SK-N-SH (cell line): Measurements from ENCODE around the gene NODAL. TPM values are rescaled to one million over a fixed set of nuclear protein-coding genes. Genes with fewer than 3 reads are reported as not detected.

Source experiments
- CTCF ChIA-PET: fragments of 300-600, 350-600 bp; formaldehyde crosslinking; extraction: SDS; loops from one replicate; lab custom pipeline; 2021; lab: Yijun Ruan, JAX
- POLR2A ChIA-PET: fragments of 350-600 bp; sonication (Branson Sonifier 250); formaldehyde crosslinking; extraction: SDS; loops from one replicate; lab custom pipeline; 2020; ENCODE audit warnings: antibody characterized with exemption, inconsistent platforms; lab: Yijun Ruan, JAX
- DNase-seq: peaks from one replicate; pipeline ENCODE4 v3.0.0; 2012
- H2AFZ ChIP-seq: fragments of 200-600 bp; sonication (generic); 2 replicates; pipeline ENCODE4 v1.8.1; 2016; ENCODE audit warnings: antibody characterized with exemption, mild to moderate bottlenecking, low read depth
- H3F3A ChIP-seq: fragments of 200-600 bp; sonication (generic); replicated peaks from 2 replicates; pipeline ENCODE3; 2016; ENCODE audit warnings: antibody characterized with exemption, mild to moderate bottlenecking; ENCODE audit not compliant: insufficient read depth
- H3K27ac ChIP-seq, 2 experiments: fragments of 200-500 bp in 1 of 2; fragments of 200-600 bp in 1 of 2; sonication (Bioruptor generic) in 1 of 2; sonication (generic), shearing (Covaris generic) in 1 of 2; 2 replicates each; pipeline versions ENCODE4 v1.5.1 to v1.6.1; 2014 to 2016; ENCODE audit warnings: low read depth in 2 of 2, inconsistent platforms in 1 of 2, low read length in 1 of 2, mild to moderate bottlenecking in 1 of 2, mixed read lengths in 1 of 2
- H3K27me3 ChIP-seq: fragments of 200-600 bp; sonication (generic), shearing (Covaris generic); 2 replicates; pipeline ENCODE4 v1.6.1; 2016; ENCODE audit warnings: mixed run types; ENCODE audit not compliant: insufficient read depth
- H3K36me3 ChIP-seq, 2 experiments: fragments of 200-500 bp in 1 of 2; fragments of 200-600 bp in 1 of 2; sonication (Bioruptor generic) in 1 of 2; sonication (generic) in 1 of 2; replicated peaks in 1 of 2; 2 replicates each; pipeline versions ENCODE3 to v1.5.1; 2014 to 2016; ENCODE audit warnings: low read length in 1 of 2, mild to moderate bottlenecking in 1 of 2; ENCODE audit not compliant: insufficient read depth in 2 of 2, control insufficient read depth in 1 of 2
- H3K4me1 ChIP-seq, 2 experiments: fragments of 200-500 bp in 1 of 2; fragments of 200-600 bp in 1 of 2; sonication (Bioruptor generic) in 1 of 2; sonication (generic), shearing (Covaris generic) in 1 of 2; 2 replicates each; pipeline versions ENCODE4 v1.5.1 to v1.6.1; 2014 to 2016; ENCODE audit warnings: low read depth in 1 of 2, low read length in 1 of 2, mixed run types in 1 of 2; ENCODE audit not compliant: insufficient read depth in 2 of 2, control insufficient read depth in 1 of 2
- H3K4me2 ChIP-seq: fragments of 200-600 bp; sonication (generic), shearing (Covaris generic); 2 replicates; pipeline ENCODE4 v1.6.1; 2017; ENCODE audit warnings: mixed run types
- H3K4me3 ChIP-seq, 2 experiments: fragments of 200-500 bp in 1 of 2; fragments of 200-600 bp in 1 of 2; sonication (Bioruptor generic) in 1 of 2; sonication (generic), shearing (Covaris generic) in 1 of 2; 2 replicates each; pipeline versions ENCODE4 v1.5.1 to v1.8.1; 2014 to 2016; ENCODE audit warnings: low read depth in 2 of 2, inconsistent platforms in 1 of 2, low read length in 1 of 2, mild to moderate bottlenecking in 1 of 2, mixed read lengths in 1 of 2, moderate library complexity in 1 of 2
- H3K79me2 ChIP-seq: fragments of 200-600 bp; sonication (generic); 2 replicates; pipeline ENCODE4 v1.8.1; 2017; ENCODE audit warnings: mild to moderate bottlenecking; ENCODE audit not compliant: insufficient read depth
- H3K9ac ChIP-seq: fragments of 200-600 bp; sonication (generic); 2 replicates; pipeline ENCODE4 v1.6.1; 2017; ENCODE audit warnings: mixed run types
- H3K9me2 ChIP-seq: fragments of 200-600 bp; sonication (generic); 2 replicates; pipeline ENCODE4 v1.6.1; 2017; ENCODE audit warnings: mixed run types
- H3K9me3 ChIP-seq: fragments of 200-600 bp; sonication (generic); 2 replicates; pipeline ENCODE4 v1.6.1; 2017; ENCODE audit warnings: mixed run types, mild to moderate bottlenecking, moderate library complexity
- H4K20me1 ChIP-seq: fragments of 200-600 bp; sonication (generic); 2 replicates; pipeline ENCODE4 v1.6.1; 2017; ENCODE audit warnings: mild to moderate bottlenecking, mixed run types; ENCODE audit not compliant: insufficient read depth
- ELF1 ChIP-seq: IDR thresholded peaks from 2 replicates; pipeline ENCODE4 v1.4.0; 2012
- GATA2 ChIP-seq: sonication (generic); formaldehyde crosslinking; IDR thresholded peaks from 2 replicates; pipeline ENCODE4 v1.5.0; 2020; ENCODE audit warnings: mild to moderate bottlenecking, missing genetic modification reagents
- IRF3 ChIP-seq: fragments of 150-350 bp; IDR thresholded peaks from 2 replicates; pipeline ENCODE4 v1.6.1; 2016; ENCODE audit warnings: mild to moderate bottlenecking, low read depth, low read length
- JUND ChIP-seq: IDR thresholded peaks from 2 replicates; pipeline ENCODE4 v1.4.0; 2012
- MEF2A ChIP-seq: IDR thresholded peaks from 2 replicates; pipeline ENCODE4 v1.4.0; 2012; ENCODE audit warnings: low read depth, borderline replicate concordance
- NFIC ChIP-seq: IDR thresholded peaks from 2 replicates; pipeline ENCODE4 v1.4.0; 2012; ENCODE audit warnings: borderline replicate concordance
- NRF1 ChIP-seq: IDR thresholded peaks from 2 replicates; pipeline ENCODE4 v1.6.1; 2012; ENCODE audit warnings: low read depth, mild to moderate bottlenecking, low read length
- PBX3 ChIP-seq: IDR thresholded peaks from 2 replicates; pipeline ENCODE4; 2012
- REST ChIP-seq: IDR thresholded peaks from 2 replicates; pipeline ENCODE4 v1.6.1; 2012; ENCODE audit warnings: mild to moderate bottlenecking, low read depth, low read length, moderate library complexity
- RXRA ChIP-seq: IDR thresholded peaks from 2 replicates; pipeline ENCODE4 v1.4.0; 2012; ENCODE audit warnings: low read depth, mild to moderate bottlenecking, borderline replicate concordance
- SMC3 ChIP-seq: IDR thresholded peaks from 2 replicates; pipeline ENCODE4 v1.6.1; 2012; ENCODE audit warnings: low read depth, low read length, improper control_type of control experiment
- TCF12 ChIP-seq: IDR thresholded peaks from 2 replicates; pipeline ENCODE4 v1.4.0; 2012
- USF1 ChIP-seq: IDR thresholded peaks from 2 replicates; pipeline ENCODE4 v1.4.0; 2012; ENCODE audit warnings: low read depth, borderline replicate concordance
- YY1 ChIP-seq: IDR thresholded peaks from 2 replicates; pipeline ENCODE4 v1.4.0; 2012; ENCODE audit warnings: low read depth, mild to moderate bottlenecking
- ZBTB33 ChIP-seq: IDR thresholded peaks from 2 replicates; pipeline ENCODE4 v1.4.0; 2012; ENCODE audit warnings: low read depth, borderline replicate concordance
- WGBS: methylation state at CpG from one replicate; pipeline ENCODE4 v1.1.6; 2017; ENCODE audit warnings: low lambda C conversion rate; 5-methylcytosine and 5-hydroxymethylcytosine counted together
- polyA plus RNA-seq, 3 experiments: library from polyadenylated mRNA; depleted of rRNA; stranded (reverse); fragments of >200 nt; gene quantifications; 2 replicates each; pipeline ENCODE4 v1.2.3, GENCODE V29; 2012

NODAL gene
- polyA plus RNA-seq, 1 of the 3 experiments (the other 2 are of a cell fraction) = not detected

- no peaks in the 10 kb centered on the region for H4K20me1 ChIP-seq
- H3K9me3 ChIP-seq = no peaks in the 10 kb centered on the region
- no peaks in the 10 kb centered on the region for H3K79me2 ChIP-seq
- no peak overlapping the region for H3K9ac ChIP-seq
- no peak overlapping the region; a peak in 1 of 4 replicates for H3K27ac ChIP-seq
- no peak for TF ChIP-seq NRF1
- peak; percentile 59 for TF ChIP-seq GATA2
- ChIA-PET POLR2A (no interaction called here), CTCF (interaction anchor here (6.5 kb wide), 1 partner anchor 14 kb away, joined by 44 read pairs; no protein-coding TSS in a partner anchor)
- no peak overlapping the region for H3K4me3 ChIP-seq
- peaks cover 45% of the 10 kb centered on the region; the same call in 1 of the 2 replicates for H3K27me3 ChIP-seq
- no peaks in the 10 kb centered on the region for H3F3A ChIP-seq
- 76% methylated on average over 2 of the region's 2 CpGs for WGBS
- DNase-seq = peak; percentile 68
- no peaks in the 10 kb centered on the region for H3K36me3 ChIP-seq
- H3K4me2 ChIP-seq = no peak overlapping the region
- H2AFZ ChIP-seq = no peak overlapping the region
- no peaks in the 10 kb centered on the region for H3K9me2 ChIP-seq
- peaks cover 0 to 29% of the 10 kb centered on the region in 2 experiments; a peak in 1 of 4 replicates for H3K4me1 ChIP-seq
These were observed 33.3 kb upstream of the NODAL start for GRCh38 chr10:70474780-70475179.

GRCh38 chr10:70472799-70473454 is 31.4 kb upstream of the NODAL start:
- Histone ChIP-seq H4K20me1 (no peaks in the 10 kb centered on the region), H3K4me1 (peaks cover 0 to 19% of the 10 kb centered on the region in 2 experiments; a peak in 1 of 4 replicates), H3K79me2 (no peaks in the 10 kb centered on the region), H3F3A (no peaks in the 10 kb centered on the region), H3K4me3 (no peak overlapping the region), H3K36me3 (no peaks in the 10 kb centered on the region), H2AFZ (no peak overlapping the region), H3K27ac (no peak overlapping the region)
- DNase-seq = no peak
- POLR2A ChIA-PET = no interaction called here
- CTCF ChIA-PET = interaction anchor here (1.5 to 6.5 kb wide), 2 partner anchors 12 to 68 kb away, joined by 6 to 44 read pairs; no protein-coding TSS in a partner anchor
- no peak for TF ChIP-seq YY1
- no peak for TF ChIP-seq JUND
- TF ChIP-seq PBX3 = no peak
- TF ChIP-seq USF1 = no peak
- no peak for TF ChIP-seq REST
- TF ChIP-seq ELF1 = no peak
- no peak for TF ChIP-seq TCF12
- no peak for TF ChIP-seq IRF3
- no peak for TF ChIP-seq GATA2
- TF ChIP-seq NFIC = no peak
- no peak for TF ChIP-seq SMC3
- no peak for TF ChIP-seq MEF2A
- TF ChIP-seq ZBTB33 = no peak
- no peak for TF ChIP-seq RXRA
- TF ChIP-seq, all 33 proteins: peak for 0
- Histone ChIP-seq H3K27me3 (peaks cover 32% of the 10 kb centered on the region; the same call in 1 of the 2 replicates), H3K9ac (no peak overlapping the region), H3K4me2 (no peak overlapping the region), H3K9me2 (no peaks in the 10 kb centered on the region), H3K9me3 (no peaks in the 10 kb centered on the region)
- 61% methylated on average over 4 of the region's 8 CpGs for WGBS
